Stimulated activated CD8-positive, alpha-beta memory T cell treated with anti-CD3 and anti-CD28 coated beads, Interleukin-4, amount 100 ng/mL, for 4 hours (primary cell): Measurements from ENCODE around the gene CASP3.
"Not testable (repeated sequence)": the region's sequence is repeated elsewhere in the genome, so short reads cannot be mapped to it uniquely, and the experiment has no call there.

ENCODE experiments used
- DNase-seq, 2 donors: peaks; one replicate each; pipeline ENCODE4 v3.0.0-alpha.2; 2020; ENCODE audit warnings: low read depth in 2 of 2, low spot score in 1 of 2

Gene CASP3

GRCh38 chr4:184598753-184599491 lies 50.3 kb downstream of the CASP3 start:
- DNase-seq: no peak

- DNase-seq: no peak
Observed at GRCh38 chr4:184596617-184597185, 52.5 kb downstream of the CASP3 start.

- DNase-seq: no peak
Observed at GRCh38 chr4:184596044-184596616, 53.1 kb downstream of the CASP3 start.

- DNase-seq: no peak
Observed at GRCh38 chr4:184595430-184595829, 53.8 kb downstream of the CASP3 start.

DNA sequence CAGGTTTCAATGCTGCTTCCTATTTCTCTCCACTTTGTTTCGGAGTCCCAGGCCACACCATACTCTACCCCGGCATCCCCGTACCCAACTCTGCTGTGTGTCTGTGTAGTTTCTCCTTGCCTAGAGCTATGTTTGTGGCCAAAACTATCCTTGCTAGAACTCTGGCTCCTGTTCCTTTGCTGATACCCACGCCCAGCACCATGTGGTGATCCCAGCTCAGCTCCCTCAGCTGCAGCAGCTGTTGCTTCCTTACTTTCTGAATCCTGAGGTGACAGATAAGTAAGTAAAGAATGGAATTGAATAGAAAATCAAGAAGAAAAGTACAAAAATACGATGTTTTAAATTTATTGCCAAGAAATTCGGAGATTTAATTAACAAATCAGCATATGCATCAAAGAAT lies 55.8 kb downstream of the CASP3 start:
- no peak for DNase-seq

GRCh38 chr4:184591747-184592270 lies 57.4 kb downstream of the CASP3 start:
- DNase-seq: not testable (repeated sequence)

GRCh38 chr4:184591070-184591677 lies 58.1 kb downstream of the CASP3 start:
- no peak for DNase-seq

- DNase-seq: no peak
Observed at GRCh38 chr4:184590196-184590595, 59.1 kb downstream of the CASP3 start.

DNA sequence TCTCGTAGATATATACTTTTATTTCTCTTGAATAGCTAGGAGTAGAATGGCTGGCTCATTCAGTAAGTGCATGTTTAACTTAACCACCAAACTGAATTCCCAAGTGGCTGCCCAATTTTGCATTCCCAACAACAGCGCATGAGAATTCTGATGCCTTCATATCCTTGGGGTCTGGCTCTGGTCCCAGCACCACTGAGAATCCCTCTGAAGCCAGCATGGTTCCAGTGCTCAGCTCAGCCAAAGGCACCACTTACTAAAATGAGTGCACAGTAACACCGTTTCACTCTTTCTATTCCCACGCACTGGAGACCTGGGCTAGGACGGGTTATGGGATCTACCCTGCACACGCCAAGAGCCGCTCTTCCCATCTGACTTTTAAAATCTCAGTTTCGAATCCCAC lies 60.4 kb downstream of the CASP3 start:
- DNase-seq: no peak

- DNase-seq: no peak
Observed at GRCh38 chr4:184587701-184588100, 61.5 kb downstream of the CASP3 start.

DNA sequence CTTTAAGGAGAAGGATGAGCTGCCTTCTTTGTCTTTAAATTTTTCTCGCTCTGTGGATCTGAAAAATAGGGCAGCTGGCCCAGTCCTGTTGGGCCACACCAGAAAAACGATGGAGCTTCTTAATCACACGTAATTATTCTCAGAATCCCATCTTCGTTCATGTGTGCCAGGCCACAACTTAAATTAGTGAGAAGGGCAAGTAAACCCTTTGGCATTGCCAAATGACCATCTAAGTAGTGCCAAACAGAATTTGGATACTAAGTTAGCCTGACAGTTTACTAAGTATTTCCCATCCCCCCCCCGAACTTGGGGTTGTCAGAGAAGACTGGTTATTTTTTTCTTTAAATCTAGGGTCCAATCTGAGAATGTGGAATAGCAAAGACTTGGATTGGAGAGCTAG lies 62.0 kb downstream of the CASP3 start:
- no peak for DNase-seq

DNA sequence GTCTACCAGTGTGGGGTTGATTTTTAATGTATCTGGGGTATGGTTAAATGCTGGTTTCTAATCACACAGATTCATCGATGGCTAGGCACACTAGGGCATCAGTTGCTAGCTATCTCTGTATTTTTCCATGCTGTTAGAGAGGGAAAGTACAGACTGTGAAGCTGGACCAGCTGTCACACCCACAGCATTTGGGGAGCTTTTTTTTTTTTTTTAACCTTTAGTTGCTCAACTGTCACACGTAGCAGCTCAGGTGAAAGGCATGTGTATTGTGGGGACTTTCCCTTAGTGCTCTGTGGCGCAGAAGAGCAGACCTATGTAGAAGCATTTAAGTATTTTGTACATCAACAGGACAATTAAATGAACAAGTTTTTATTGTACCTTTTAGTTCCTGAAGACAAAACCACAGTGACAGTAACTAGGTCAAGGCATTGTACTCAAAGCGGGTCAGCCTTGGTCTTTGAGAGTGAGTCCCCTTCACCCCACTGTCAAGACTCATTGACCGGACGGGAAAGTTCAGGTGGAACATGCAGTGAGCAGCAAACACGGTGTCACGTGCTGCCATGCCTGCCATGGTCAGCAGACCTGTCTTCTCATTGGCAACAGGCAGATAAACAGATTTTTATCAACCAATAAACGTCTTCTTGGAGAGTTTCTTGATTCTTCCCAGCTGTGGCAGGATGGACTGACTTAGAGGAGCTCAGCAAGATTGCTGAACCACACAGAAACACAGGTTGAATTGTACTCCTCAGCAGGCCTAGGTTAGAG lies 65.3 kb downstream of the CASP3 start:
- no peak for DNase-seq
